Panc1 (cell line): ENCODE data around the gene TMEM131. TPM values are rescaled to one million over a fixed set of nuclear protein-coding genes. Genes with fewer than 3 reads are reported as not detected.

Experiments used
- ATAC-seq: fragments of 200-7000 bp; cut with Tn5 transposase; 2 replicates; pipeline ENCODE4 v1.9.1; 2020; ENCODE audit warnings: mild to moderate bottlenecking, moderate library complexity
- BruUV-seq: library from RNA; stranded (reverse); fragments of 400-500 nt; replicated peaks from 2 replicates; lab custom pipeline; 2021; lab: Mats Ljungman, UMichigan
- CTCF ChIA-PET: fragments of 300-600 bp; sonication (Branson Sonifier 250); formaldehyde crosslinking; loops from one replicate; lab custom pipeline; 2022; ENCODE audit warnings: antibody characterized with exemption; lab: Charles Lee
- POLR2A ChIA-PET: fragments of 300-600 bp; sonication (Branson Sonifier 250); formaldehyde crosslinking; loops from one replicate; lab custom pipeline; 2022; ENCODE audit warnings: antibody characterized with exemption; lab: Charles Lee
- DNase-seq: peaks from one replicate; pipeline ENCODE4 v3.0.0-alpha.2; 2010; ENCODE audit warnings: low read depth, low spot score
- H3K27ac ChIP-seq: 2 replicates; pipeline ENCODE4 v1.5.1; 2011; ENCODE audit warnings: mild to moderate bottlenecking, low read length, inconsistent platforms
- H3K27me3 ChIP-seq: fragments of 200-500 bp; sonication (Bioruptor generic); 2 replicates; pipeline ENCODE4 v1.6.0; 2014; ENCODE audit warnings: low read length, inconsistent platforms; ENCODE audit not compliant: control insufficient read depth, insufficient read depth
- H3K36me3 ChIP-seq: fragments of 200-500 bp; sonication (Bioruptor generic); 2 replicates; pipeline ENCODE4 v1.5.1; 2014; ENCODE audit warnings: inconsistent platforms, mild to moderate bottlenecking, low read length, moderate library complexity; ENCODE audit not compliant: control insufficient read depth, insufficient read depth
- H3K4me1 ChIP-seq: 2 replicates; pipeline ENCODE4 v1.5.1; 2011; ENCODE audit warnings: inconsistent platforms, mild to moderate bottlenecking, low read length, moderate library complexity; ENCODE audit not compliant: control insufficient read depth, insufficient read depth
- H3K4me3 ChIP-seq, 2 experiments: 2 replicates each; pipeline ENCODE4 v1.5.1; 2011 to 2012; ENCODE audit warnings: low read depth in 2 of 2, low read length in 2 of 2, mild to moderate bottlenecking in 2 of 2, inconsistent platforms in 1 of 2, moderate library complexity in 1 of 2
- H3K9me3 ChIP-seq: fragments of 200-500 bp; sonication (Bioruptor generic); 2 replicates; pipeline ENCODE4 v1.5.1; 2014; ENCODE audit warnings: low read depth, mild to moderate bottlenecking, inconsistent platforms, low read length, moderate library complexity; ENCODE audit not compliant: control insufficient read depth, insufficient read depth
- POLR2AphosphoS5 ChIP-seq: IDR thresholded peaks from 2 replicates; pipeline ENCODE4 v1.6.1; 2012; ENCODE audit warnings: mild to moderate bottlenecking, low read depth, low read length, moderate library complexity
- REST ChIP-seq, 2 experiments: IDR thresholded peaks; 2 replicates each; pipeline ENCODE4 v1.6.1; 2011 to 2012; ENCODE audit warnings: low read depth in 2 of 2, control low read depth in 1 of 2, low read length in 1 of 2, mild to moderate bottlenecking in 1 of 2, moderate library complexity in 1 of 2; ENCODE audit not compliant: insufficient read depth in 1 of 2
- SIN3A ChIP-seq: IDR thresholded peaks from 2 replicates; pipeline ENCODE4 v1.6.1; 2012; ENCODE audit warnings: low read depth, mild to moderate bottlenecking, low read length, moderate library complexity, borderline replicate concordance; ENCODE audit not compliant: insufficient read depth
- TCF7L2 ChIP-seq: IDR thresholded peaks from 2 replicates; pipeline ENCODE4 v1.6.1; 2011; ENCODE audit warnings: mild to moderate bottlenecking, low read depth, low read length, inconsistent platforms
- in situ Hi-C: cut with HindIII; loops from 2 replicates; pipeline ENCODE4 v1.10.0; 2016; ENCODE audit warnings: low sequenced_read_pairs, low pct_unique_long_range_greater_than_20kb
- intact Hi-C: fragments of 100-400 bp; cut with micrococcal nuclease; formaldehyde crosslinking; loops from one replicate; pipeline ENCODE4 v1.10.0; 2022; ENCODE audit not compliant: unreplicated experiment
- total RNA-seq: library from RNA; stranded (reverse); gene quantifications from one replicate; pipeline ENCODE4 v1.2.1, GENCODE V29; 2021; ENCODE audit not compliant: unreplicated experiment
- TF ChIP-seq, protein P1 (sequence below): fragments of 450-650 bp; IDR thresholded peaks from 2 replicates; pipeline ENCODE4 v1.5.1; 2017; ENCODE audit warnings: mild to moderate bottlenecking

Gene TMEM131
- total RNA-seq, 1 experiment from 2014 or later = 43.4 TPM

- CTCF ChIA-PET = interaction anchor here (0.5 kb wide), 1 partner anchor 718 kb away, joined by 4 read pairs; no protein-coding TSS in a partner anchor
- DNase-seq (no peak), ATAC-seq (no peak)
- no peak overlapping the region for H3K27ac ChIP-seq
- no peak overlapping the region for H3K4me3 ChIP-seq
- no peaks in the 10 kb centered on the region for H3K27me3 ChIP-seq
- in situ Hi-C loops = no loop called here
- intact Hi-C loops = no loop called here
- H3K36me3 ChIP-seq = no peaks in the 10 kb centered on the region
- H3K9me3 ChIP-seq = no peaks in the 10 kb centered on the region
- POLR2A ChIA-PET = no interaction called here
- BruUV-seq = no TSS peak
- TF ChIP-seq TCF7L2 = no peak
- no peak for TF ChIP-seq REST (IDR thresholded peaks at IDR 0.05; ENCODE audit: insufficient read depth in 1 of 2, low read depth in 2 of 2, low read length in 1 of 2)
- TF ChIP-seq POLR2AphosphoS5 = no peak
- TF ChIP-seq SIN3A = no peak
- TF ChIP-seq, protein P1, sequence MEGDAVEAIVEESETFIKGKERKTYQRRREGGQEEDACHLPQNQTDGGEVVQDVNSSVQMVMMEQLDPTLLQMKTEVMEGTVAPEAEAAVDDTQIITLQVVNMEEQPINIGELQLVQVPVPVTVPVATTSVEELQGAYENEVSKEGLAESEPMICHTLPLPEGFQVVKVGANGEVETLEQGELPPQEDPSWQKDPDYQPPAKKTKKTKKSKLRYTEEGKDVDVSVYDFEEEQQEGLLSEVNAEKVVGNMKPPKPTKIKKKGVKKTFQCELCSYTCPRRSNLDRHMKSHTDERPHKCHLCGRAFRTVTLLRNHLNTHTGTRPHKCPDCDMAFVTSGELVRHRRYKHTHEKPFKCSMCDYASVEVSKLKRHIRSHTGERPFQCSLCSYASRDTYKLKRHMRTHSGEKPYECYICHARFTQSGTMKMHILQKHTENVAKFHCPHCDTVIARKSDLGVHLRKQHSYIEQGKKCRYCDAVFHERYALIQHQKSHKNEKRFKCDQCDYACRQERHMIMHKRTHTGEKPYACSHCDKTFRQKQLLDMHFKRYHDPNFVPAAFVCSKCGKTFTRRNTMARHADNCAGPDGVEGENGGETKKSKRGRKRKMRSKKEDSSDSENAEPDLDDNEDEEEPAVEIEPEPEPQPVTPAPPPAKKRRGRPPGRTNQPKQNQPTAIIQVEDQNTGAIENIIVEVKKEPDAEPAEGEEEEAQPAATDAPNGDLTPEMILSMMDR = no peak
- no peaks in the 10 kb centered on the region for H3K4me1 ChIP-seq
Measured at GRCh38 chr2:97775074-97775473, 220.7 kb downstream of the TMEM131 start.

GRCh38 chr2:97774425-97774824, 221.3 kb downstream of the TMEM131 start:
- BruUV-seq = no TSS peak
- no peak overlapping the region for H3K4me3 ChIP-seq
- no peak for TF ChIP-seq SIN3A
- no peak for TF ChIP-seq REST (IDR thresholded peaks at IDR 0.05; ENCODE audit: insufficient read depth in 1 of 2, low read depth in 2 of 2, low read length in 1 of 2)
- TF ChIP-seq, protein P1 = peak; percentile 81
- H3K9me3 ChIP-seq = no peaks in the 10 kb centered on the region
- no peak overlapping the region for H3K27ac ChIP-seq
- H3K36me3 ChIP-seq = no peaks in the 10 kb centered on the region
- intact Hi-C loops = no loop called here
- DNase-seq (no peak), ATAC-seq (peak; percentile 91)
- POLR2A ChIA-PET = no interaction called here
- no peaks in the 10 kb centered on the region for H3K27me3 ChIP-seq
- in situ Hi-C loops = no loop called here
- CTCF ChIA-PET = interaction anchor here (0.5 kb wide), 1 partner anchor 719 kb away, joined by 4 read pairs; no protein-coding TSS in a partner anchor
- H3K4me1 ChIP-seq = no peaks in the 10 kb centered on the region
